IPS-18c (cell line): Measurements from ENCODE around the gene HAO1.
"Not testable (repeated sequence)": the region's sequence is repeated elsewhere in the genome, so short reads cannot be mapped to it uniquely, and the experiment has no call there.

Experiments
- H3K4me3 ChIP-seq: 2 replicates; pipeline ENCODE4 v1.7.0; 2013; ENCODE audit warnings: low read depth, mild to moderate bottlenecking, low read length, moderate library complexity; ENCODE audit not compliant: insufficient read depth
- H3K9me3 ChIP-seq: one replicate; pipeline ENCODE4 v1.6.1; 2013; ENCODE audit warnings: mild to moderate bottlenecking, low read length, moderate library complexity; ENCODE audit not compliant: control insufficient read depth, insufficient read depth

HAO1 gene

DNA sequence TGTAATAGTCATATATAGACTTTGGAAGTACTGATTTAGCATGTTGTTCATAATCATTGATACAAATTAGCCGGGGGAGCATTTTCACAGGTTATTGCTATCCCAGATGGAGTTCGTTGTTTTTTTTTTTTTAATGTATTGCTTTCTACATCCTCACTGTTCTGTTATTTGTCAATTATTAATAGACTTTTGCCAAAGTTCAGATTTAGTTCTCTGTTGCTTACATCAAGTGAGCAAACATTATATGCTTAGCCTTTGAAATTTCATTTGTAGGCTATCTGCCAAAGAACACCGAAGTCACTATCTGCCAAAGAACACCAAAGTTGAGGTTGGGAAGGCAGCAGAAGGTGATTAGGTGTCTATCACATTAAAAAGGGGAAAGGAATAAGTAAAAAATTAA is at the start of gene HAO1:
Gene HAO1, minus strand, starts transcription at position 118 of the 400 bp plus-strand sequence. Its CDS starts 36 bp downstream, at position 82.
- Histone ChIP-seq H3K4me3 (no peak within 1 kb of the TSS), H3K9me3 (no peaks in the 10 kb centered on the region)

DNA sequence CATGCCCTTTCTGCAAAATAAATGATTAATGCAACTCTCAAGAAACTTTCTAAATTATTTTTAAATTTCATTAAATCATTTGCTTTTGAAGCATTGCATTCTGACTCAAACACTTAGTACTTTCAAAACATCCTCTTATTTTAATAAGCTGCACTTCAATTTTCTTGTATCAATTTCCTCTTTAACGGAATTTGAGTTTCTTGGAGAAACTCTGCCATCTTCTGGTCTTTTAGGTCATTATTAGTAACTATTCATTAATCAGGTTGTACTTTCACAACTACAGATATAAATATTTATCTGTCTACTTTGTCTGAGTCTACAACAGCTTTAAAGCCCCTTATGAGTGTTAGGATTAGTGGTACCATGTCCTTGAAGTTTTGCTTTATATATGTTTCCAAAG is 49.1 kb upstream of the HAO1 start:
- no peak overlapping the region for H3K4me3 ChIP-seq
- no peaks in the 10 kb centered on the region for H3K9me3 ChIP-seq

DNA sequence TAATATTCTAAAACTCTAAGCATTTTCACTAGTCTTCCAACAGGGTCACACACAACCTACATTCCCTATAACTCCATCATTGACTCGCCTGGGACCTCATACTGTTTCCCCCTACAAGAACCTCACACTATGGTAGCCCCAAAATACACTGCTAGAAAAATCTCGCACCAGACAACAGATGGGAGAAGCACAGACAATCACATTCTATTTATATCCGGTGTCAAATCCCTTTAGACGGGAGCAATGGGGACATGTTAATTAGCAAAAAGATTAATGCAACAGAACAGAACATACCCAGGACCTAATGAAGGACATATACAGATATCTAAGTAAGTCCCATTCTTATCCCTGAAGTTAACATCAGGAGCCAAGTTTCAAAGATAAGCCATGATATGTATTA is 45.7 kb upstream of the HAO1 start:
- H3K4me3 ChIP-seq: no peak overlapping the region

DNA sequence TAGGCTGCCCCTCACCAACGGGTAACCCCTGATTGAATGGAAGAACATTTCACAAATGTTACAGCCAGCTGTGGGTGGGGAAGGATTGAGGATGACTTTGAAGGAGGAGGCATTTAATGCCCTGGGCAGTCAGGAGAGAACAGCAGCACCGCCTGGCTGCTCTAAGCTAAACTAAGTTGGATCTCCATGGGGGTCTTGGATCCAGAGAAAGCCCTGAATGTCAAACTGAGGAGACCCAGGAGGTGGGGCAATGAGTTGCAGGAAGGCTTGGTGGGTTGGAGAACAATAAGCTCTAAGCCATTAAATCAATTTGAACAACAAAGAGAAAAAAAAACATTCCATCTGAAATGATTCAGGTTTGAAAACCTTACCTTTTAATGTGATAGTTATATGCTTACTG is 43.9 kb upstream of the HAO1 start:
- no peak overlapping the region for H3K4me3 ChIP-seq
- no peaks in the 10 kb centered on the region for H3K9me3 ChIP-seq

More for the DNA sequence above, 45.7 kb upstream of the HAO1 start:
- no peaks in the 10 kb centered on the region for H3K9me3 ChIP-seq

DNA sequence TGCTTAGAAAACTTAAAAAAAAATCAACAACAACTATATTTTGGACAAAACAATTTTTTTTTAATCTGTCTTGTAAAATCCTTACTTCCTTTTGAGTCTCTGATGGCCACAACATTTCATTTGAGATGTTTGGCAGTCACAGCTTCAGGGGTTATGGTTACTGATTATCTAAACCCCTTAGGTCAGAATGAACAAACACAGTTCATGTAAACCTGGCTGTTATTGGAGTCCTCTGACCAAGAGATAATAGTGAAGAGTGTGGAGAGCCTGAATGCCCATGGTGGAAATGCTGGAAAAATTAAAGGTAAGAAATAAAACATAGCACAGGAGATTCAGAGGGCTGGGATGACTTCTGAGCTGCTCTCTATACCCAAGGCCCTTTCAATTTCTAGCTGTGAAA is 41.1 kb upstream of the HAO1 start:
- H3K4me3 ChIP-seq: no peak overlapping the region
- no peaks in the 10 kb centered on the region for H3K9me3 ChIP-seq

DNA sequence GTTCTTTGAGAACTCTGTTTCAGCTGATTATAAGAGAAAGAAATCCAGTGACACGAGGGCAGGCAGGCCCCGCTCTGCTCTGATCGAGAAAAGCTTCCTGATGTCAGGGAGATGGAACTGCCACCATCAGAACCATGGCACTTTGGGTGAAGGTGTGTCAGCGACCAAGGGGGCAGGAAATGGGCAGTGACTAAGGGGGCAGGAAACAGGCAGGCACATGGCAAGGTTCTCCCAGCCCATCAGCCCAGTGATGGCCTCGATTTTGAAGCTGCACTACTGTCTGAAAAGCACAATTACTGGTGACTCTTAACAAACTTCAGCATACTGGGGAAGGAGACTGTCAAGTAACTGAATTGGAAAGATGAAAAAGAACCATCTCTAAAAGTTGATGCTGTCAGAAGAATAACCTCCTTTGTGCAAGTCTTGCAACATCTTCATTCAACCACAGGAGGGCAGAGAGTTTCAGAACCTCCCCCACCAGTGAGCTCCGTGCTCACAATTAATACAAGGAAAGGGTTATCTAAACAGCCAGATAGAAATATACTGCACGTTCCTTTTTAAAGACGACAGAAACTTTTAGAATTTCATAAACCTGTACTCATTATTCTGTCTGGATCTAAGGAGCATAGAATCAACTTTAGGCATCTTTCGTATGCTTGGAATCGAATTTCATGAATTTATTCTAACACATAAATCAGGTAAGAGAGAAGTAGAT is 40.2 kb upstream of the HAO1 start:
- Histone ChIP-seq H3K9me3 (no peaks in the 10 kb centered on the region), H3K4me3 (no peak overlapping the region)

DNA sequence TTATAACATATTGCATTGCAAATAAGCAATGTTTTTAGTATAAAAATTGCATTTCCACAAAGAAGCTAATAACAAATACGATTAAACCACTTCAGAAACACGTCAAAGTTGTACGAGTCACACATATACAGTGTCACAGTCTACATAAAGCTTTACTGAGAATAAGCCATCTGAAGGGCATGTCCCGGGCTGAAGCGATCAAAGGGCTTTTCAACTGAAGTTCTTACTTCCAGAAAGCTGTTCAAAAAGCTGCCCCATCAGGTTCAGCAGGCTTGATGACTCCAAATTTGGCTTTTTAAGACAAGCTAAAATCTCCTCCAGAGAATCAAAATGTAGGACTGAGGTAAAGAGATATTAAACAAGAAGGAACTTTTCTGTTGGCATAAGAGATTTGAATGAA is 37.5 kb upstream of the HAO1 start:
- no peaks in the 10 kb centered on the region for H3K9me3 ChIP-seq
- H3K4me3 ChIP-seq: no peak overlapping the region

DNA sequence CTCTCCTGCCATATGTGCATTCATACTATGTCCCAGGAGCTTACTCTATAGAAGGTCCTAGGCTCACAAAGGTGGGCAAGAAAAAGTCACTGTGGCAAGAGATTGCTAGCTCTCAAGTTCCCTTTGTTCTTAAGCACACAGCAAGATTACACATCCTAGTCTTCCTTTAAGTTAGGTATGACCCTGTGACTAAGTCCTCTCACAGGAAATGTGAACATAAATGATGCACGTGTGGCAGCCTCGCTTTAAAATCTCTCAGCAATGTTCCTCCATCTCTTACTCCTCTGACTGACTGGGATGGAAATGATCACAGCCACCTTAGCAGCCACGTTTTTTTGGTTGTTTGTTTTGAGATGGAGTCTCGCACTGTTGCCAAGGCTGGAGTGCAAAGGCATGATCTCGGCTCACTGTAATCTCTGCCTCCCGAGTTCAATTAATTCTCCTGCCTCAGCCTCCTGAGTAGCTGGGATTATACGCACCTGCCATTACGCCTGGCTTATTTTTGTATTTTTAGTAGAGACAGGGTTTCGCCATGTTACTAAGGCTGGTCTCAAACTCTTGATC is 35.7 kb upstream of the HAO1 start:
- H3K9me3 ChIP-seq: no peaks in the 10 kb centered on the region

DNA sequence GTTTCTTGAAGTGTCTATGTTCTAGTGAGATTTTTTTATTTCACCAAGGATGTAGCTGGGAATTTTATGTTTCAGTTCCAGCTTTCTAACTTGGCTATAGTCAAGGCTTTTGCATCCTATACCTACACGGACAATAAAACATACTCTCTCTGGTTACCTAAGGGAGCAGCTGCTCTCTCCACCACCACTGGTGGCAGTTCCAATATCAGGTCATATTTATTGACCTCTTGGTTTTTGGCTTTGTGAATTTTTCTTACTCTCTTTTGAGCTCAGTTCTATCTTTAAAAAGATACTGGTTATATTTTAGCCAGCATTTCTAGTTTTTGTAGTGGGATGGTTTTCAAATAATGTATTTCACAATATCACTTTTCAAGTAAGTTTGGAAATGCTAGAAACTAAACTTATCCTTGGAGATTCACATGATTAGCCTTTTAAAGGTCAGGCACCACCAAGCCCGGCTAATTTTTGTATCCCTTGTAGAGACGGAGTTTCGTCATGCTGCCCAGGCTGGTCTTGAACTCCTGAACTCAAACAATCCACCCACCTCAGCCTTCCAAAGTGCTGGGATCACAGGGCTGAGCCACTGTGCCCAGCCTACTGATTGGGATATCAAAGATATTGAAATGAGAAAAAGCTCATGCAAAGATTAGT is 34.7 kb upstream of the HAO1 start:
- no peak overlapping the region for H3K4me3 ChIP-seq
- H3K9me3 ChIP-seq: no peaks in the 10 kb centered on the region

More for the DNA sequence above, 35.7 kb upstream of the HAO1 start:
- H3K4me3 ChIP-seq: no peak overlapping the region

DNA sequence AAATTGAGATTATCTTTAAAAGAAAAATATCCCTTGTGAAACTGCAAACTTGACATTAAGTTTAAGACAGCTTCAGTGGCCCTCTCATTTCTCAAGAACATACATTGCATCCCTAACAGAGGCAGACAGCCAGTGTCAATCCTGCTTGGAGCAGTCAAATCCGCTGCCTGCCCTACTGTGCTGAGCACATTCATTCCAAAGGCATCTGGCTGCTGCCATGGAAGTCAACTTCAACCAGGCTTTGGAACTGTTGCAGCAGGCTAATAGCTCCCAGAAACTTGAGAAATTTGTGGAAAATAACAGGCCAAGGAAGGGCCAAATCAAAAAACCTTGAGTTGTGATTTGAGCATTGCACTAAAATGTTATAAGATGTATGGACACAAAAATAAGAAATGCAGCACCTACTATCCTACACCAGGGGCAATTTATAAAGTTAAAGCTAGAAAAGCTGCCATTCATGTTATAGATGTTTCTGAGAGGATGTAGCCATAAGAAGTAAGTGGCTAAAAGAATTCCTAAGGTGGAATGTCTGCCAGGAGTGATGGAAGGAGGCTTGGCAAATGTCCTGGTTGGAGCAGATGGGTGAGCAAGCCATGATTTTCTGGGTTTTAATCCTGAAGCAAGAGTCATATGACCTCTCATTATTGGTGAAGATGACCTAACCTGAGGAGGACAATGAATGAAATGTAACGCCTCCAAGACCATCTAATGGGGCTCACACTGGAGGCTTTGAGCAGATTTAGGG is 31.4 kb upstream of the HAO1 start:
- Histone ChIP-seq H3K9me3 (no peaks in the 10 kb centered on the region), H3K4me3 (no peak overlapping the region)

DNA sequence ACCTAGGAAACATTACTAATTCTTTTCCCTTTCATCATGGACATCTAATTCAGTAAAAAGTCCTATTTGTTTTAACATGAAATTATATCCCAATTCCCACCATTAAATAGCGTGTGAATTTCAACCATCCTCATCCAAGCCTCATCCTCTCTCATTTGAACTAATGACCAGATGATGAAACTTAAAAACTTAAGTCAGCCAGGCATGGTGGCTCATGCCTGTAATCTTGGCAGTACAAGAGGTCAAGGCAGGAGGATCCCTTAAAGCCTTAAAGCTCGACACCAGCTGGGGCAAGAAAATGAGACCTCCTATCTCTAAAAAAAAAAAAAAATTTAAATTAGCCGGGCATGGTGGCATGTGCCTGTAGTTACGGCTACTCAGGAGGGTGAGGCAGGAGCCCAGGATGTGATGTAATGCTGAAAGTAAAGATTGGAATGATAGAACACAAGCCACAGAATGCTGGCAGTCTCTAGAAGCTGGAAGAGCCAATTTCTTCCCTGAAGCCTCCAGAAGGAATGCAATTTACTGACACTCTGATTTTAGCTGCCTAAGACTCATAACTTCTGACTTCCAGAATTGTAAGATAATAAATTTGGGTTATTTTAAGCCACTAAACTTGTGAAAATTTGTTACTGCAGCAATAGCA is 27.1 kb upstream of the HAO1 start:
- Histone ChIP-seq H3K4me3 (no peak overlapping the region), H3K9me3 (no peaks in the 10 kb centered on the region)

DNA sequence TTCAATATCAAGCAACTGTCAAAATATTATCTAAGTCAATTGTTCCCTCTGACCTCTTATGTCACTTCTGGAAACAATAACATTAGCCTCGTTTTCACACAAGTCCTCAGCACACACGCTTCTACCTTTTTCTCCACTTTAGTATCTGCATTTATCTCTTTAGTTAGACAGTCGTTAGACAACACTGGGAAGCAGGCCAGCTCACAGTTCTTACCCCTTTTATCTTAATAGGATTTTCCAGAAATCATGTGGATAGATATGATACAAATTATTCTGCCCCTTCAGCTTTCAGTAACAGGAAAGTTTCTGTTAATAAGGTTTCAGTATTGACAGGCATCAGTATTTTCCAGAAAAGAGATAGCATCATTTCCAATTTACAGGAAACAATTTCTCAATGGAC is 25.9 kb upstream of the HAO1 start:
- no peak overlapping the region for H3K4me3 ChIP-seq
- H3K9me3 ChIP-seq: no peaks in the 10 kb centered on the region

DNA sequence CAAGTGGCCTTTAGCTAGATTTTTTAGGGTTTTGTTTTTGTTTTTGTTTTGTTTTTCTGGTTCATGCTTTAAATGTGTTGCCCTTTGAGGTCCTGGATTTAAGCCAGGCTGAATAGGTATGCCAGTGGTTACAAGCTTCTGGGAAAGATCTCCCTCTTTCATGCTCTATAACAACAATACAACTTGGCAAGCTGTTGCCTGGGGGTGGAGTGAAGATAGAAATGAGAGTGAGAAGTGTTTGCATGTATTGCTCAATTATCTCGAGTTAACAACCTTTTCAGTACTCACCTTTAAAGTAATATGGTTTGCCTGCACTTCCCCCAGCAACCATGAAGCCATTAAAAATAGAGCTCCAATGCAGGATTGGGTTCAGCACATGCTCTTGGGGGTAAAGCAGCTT is 19.2 kb upstream of the HAO1 start:
- peaks cover 6% of the 10 kb centered on the region for H3K9me3 ChIP-seq
- H3K4me3 ChIP-seq: no peak overlapping the region

DNA sequence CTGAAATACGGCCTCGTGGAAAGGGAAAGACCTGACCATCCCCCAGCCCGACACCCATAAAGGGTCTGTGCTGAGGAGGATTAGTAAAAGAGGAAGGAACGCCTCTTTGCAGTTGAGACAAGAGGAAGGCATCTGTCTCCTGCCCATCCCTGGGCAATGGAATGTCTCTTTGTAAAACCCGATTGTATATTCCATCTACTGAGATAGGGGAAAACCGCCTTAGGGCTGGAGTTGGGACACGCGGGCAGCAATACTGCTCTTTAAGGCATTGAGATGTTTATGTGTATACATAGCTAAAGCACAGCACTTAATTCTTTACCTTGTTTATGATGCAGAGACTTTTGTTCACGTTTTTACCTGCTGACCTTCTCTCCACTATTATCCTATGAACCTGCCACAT is 16.3 kb upstream of the HAO1 start:
- not testable (repeated sequence) for H3K9me3 ChIP-seq, H3K4me3 ChIP-seq

DNA sequence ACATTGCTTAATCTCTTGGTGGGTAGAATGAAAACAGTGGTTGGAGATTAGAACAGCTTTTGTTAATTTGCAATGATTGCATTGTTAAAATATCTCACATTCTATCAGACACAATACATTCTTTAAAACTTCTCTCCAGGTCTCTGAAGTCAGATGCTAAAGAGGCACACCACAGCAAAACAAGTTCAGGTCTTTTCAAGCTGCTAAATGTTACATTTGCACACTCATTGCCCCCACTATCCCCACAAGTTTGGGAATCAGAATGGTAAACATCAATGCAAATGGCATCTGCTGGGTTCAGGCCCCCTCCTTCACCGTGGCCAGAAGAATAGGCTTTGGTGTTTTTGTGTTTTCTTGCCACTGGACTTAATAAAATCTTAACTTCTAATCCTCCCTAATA is 10.1 kb upstream of the HAO1 start:
- Histone ChIP-seq H3K4me3 (no peak overlapping the region), H3K9me3 (no peaks in the 10 kb centered on the region)

DNA sequence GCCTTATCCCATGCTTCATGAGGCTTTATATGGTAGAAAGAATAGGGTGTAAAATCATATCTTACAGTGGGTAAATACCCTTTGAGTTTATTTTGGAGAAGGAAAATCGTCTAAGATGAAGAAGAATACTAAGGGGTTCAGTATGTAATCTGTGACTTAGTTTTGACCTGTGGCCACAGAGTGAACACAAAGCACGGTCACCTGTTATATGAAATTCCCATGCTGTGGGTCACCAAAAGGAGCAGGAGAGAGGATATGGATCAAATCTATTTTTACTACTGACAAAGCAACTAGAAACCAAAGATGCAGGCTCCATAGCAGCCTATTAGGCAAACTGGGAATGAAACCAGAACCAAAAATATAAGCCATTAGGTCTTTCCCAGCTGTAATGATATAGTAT is 3.6 kb upstream of the HAO1 start:
- no peak overlapping the region for H3K4me3 ChIP-seq
- H3K9me3 ChIP-seq: no peaks in the 10 kb centered on the region

DNA sequence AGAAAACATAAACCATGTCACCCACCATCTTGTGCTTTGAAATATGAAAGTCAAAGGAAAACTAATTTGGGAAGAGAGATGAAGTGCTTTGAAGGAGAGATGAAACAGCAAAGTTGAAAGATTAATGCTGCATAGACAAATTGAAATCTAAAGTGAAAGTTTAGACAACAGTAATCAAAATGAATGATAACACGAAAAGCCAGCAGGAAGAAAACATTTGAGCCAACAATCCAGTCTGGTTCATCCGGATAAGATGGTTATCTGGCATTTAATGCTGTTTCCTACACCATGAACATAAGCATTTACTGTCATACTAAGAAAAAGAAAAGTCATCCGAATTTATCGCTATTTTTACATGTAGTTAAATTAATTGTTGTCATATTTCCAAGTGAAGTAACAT is 595 bp downstream of the HAO1 start:
- Histone ChIP-seq H3K4me3 (no peak overlapping the region), H3K9me3 (no peaks in the 10 kb centered on the region)
